Endothelial cell of hepatic sinusoid (primary cell): ENCODE measurements around the gene LSM5.

ENCODE experiments used
- in situ Hi-C: cut with HindIII; loops from 2 replicates; pipeline ENCODE4 v1.10.0; 2017; ENCODE audit warnings: low sequenced_read_pairs

Gene LSM5

GRCh38 chr7:32464641-32465416 is 25.4 kb downstream of the LSM5 start:
- in situ Hi-C loops: loop anchor here (25.0 kb wide), 1 partner anchor 253 kb away; no protein-coding TSS in a partner anchor

- in situ Hi-C loops: loop anchor here (25.0 kb wide), 1 partner anchor 251 kb away; no protein-coding TSS in a partner anchor
Observed at GRCh38 chr7:32462977-32463376, 27.2 kb downstream of the LSM5 start.

- in situ Hi-C loops: loop anchor here (25.0 kb wide), 1 partner anchor 250 kb away; no protein-coding TSS in a partner anchor
Observed at GRCh38 chr7:32462451-32462850, 27.7 kb downstream of the LSM5 start.

DNA sequence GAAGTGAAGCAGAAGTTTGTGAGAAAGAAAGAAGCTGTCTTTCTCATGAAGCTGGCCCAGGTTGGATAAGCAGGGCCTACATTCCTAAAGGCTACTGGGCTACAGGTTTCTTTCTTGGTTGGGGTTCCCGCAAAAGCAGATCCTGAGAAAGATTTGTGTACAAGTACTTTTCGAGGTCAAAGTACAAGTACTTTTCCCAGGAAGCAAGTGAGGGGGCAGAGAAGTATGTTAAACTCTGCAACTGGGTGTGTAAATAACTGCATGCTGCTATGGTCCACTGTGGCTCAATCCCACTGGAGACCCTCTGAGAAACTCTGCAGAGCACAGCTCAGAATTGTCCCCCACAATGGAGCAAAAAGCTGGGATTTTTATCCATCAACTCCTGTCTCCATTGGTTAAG is 28.7 kb downstream of the LSM5 start:
- in situ Hi-C loops: loop anchor here (25.0 kb wide), 1 partner anchor 249 kb away; no protein-coding TSS in a partner anchor

GRCh38 chr7:32459788-32460187 is 30.4 kb downstream of the LSM5 start:
- in situ Hi-C loops: loop anchor here (10.0 to 25.0 kb wide), 3 partner anchors 55 to 515 kb away; no protein-coding TSS in a partner anchor

DNA sequence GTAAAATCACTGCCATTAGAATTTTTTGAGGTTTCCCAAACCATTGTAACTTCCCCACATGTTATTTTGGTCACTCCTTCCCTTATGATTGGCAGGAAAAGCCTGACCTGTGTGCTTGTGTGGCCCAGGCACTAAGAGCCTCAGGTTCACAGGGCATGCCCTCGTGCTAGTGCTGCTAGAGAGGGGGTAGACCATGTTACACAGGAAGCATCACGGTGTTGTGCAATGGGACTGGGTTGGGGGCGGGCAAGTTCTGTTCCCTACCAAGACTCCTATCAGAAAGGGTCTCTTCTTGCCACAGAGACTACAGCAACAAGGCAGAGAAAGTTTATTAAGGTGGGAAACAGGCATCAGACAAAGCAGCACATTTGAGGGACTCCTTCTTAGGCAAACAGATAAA is 32.2 kb downstream of the LSM5 start:
- in situ Hi-C loops: loop anchor here (10.0 to 25.0 kb wide), 3 partner anchors 53 to 513 kb away; no protein-coding TSS in a partner anchor

- in situ Hi-C loops: loop anchor here (10.0 to 25.0 kb wide), 3 partner anchors 49 to 509 kb away; no protein-coding TSS in a partner anchor
Observed at GRCh38 chr7:32453341-32454011, 36.7 kb downstream of the LSM5 start.

- in situ Hi-C loops: no loop called here
Observed at GRCh38 chr7:32447218-32447617, 43.0 kb downstream of the LSM5 start.

- in situ Hi-C loops: no loop called here
Observed at GRCh38 chr7:32436146-32436928, 53.8 kb downstream of the LSM5 start.
